SK-MEL-5 (cell line): Measurements from ENCODE around the gene NELFCD. TPM values are rescaled to one million over a fixed set of nuclear protein-coding genes. Genes with fewer than 3 reads are reported as not detected.

Experiments used
- DNase-seq: peaks from one replicate; pipeline ENCODE4 v3.0.0-alpha.2; 2016; ENCODE audit warnings: low read depth, low spot score
- in situ Hi-C: cut with HindIII; loops from 2 replicates; pipeline ENCODE4 v1.10.0; 2016; ENCODE audit warnings: low sequenced_read_pairs, high pct_unique_total_duplicates, low pct_unique_long_range_greater_than_20kb
- total RNA-seq: library from RNA; depleted of rRNA; stranded (reverse); fragments of >200 nt; shearing (Covaris generic); gene quantifications from 2 replicates; pipeline ENCODE4 v1.2.3, GENCODE V29; 2014

The NELFCD gene
- total RNA-seq, 1 experiment from 2014 or later = 76.2 TPM

- no peak for DNase-seq
- in situ Hi-C loops = no loop called here
Measured at GRCh38 chr20:59013959-59014608, 33.0 kb downstream of the NELFCD start.

GRCh38 chr20:59014680-59015389, 33.8 kb downstream of the NELFCD start:
- in situ Hi-C loops = no loop called here
- no peak for DNase-seq

- in situ Hi-C loops = no loop called here
Measured at GRCh38 chr20:59015411-59015810, 34.4 kb downstream of the NELFCD start.

GRCh38 chr20:59015812-59016711, 35.0 kb downstream of the NELFCD start:
- in situ Hi-C loops = no loop called here
- no peak for DNase-seq

More at GRCh38 chr20:59015411-59015810, 34.4 kb downstream of the NELFCD start:
- no peak for DNase-seq

- DNase-seq = no peak
- in situ Hi-C loops = no loop called here
Measured at GRCh38 chr20:59016795-59017492, 35.9 kb downstream of the NELFCD start.

- DNase-seq = no peak
- in situ Hi-C loops = no loop called here
Measured at GRCh38 chr20:59017493-59018231, 36.6 kb downstream of the NELFCD start.

GRCh38 chr20:59018817-59019216, 37.8 kb downstream of the NELFCD start:
- in situ Hi-C loops = no loop called here

GRCh38 chr20:59019217-59019616, 38.2 kb downstream of the NELFCD start, which contains the start of gene TUBB1:
TSS of gene TUBB1 (plus strand) at chr20:59019429. CDS start at chr20:59019523, 94 bp downstream.
- no peak for DNase-seq
- in situ Hi-C loops = no loop called here

More at GRCh38 chr20:59018817-59019216, 37.8 kb downstream of the NELFCD start:
- DNase-seq = no peak

GRCh38 chr20:59020938-59021551, 40.0 kb downstream of the NELFCD start:
- in situ Hi-C loops = no loop called here
- DNase-seq = peak; percentile 77

GRCh38 chr20:59022754-59023153, 41.7 kb downstream of the NELFCD start:
- no peak for DNase-seq
- in situ Hi-C loops = no loop called here

GRCh38 chr20:59023616-59024015, 42.6 kb downstream of the NELFCD start:
- in situ Hi-C loops = no loop called here
- no peak for DNase-seq

GRCh38 chr20:59024111-59024530, 43.1 kb downstream of the NELFCD start:
- no peak for DNase-seq
- in situ Hi-C loops = no loop called here

GRCh38 chr20:59025086-59025485, 44.0 kb downstream of the NELFCD start:
- in situ Hi-C loops = no loop called here
- DNase-seq = no peak

GRCh38 chr20:59025511-59025910, 44.5 kb downstream of the NELFCD start:
- in situ Hi-C loops = no loop called here
- no peak for DNase-seq

- DNase-seq = no peak
- in situ Hi-C loops = no loop called here
Measured at GRCh38 chr20:59026904-59027740, 46.1 kb downstream of the NELFCD start.
